RCC 7860 (cell line): ENCODE data around the gene STAT5A.
"Not testable (repeated sequence)": the region's sequence is repeated elsewhere in the genome, so short reads cannot be mapped to it uniquely, and the experiment has no call there.

ENCODE experiments used
- DNase-seq: peaks from one replicate; pipeline ENCODE4 v3.0.0-alpha.2; 2015; ENCODE audit warnings: low spot score
- FAIRE-seq: peaks from 2 replicates; lab custom pipeline; 2012; peaks lifted over from hg19 to GRCh38; lab: Jason Lieb, UNC

STAT5A gene

DNA sequence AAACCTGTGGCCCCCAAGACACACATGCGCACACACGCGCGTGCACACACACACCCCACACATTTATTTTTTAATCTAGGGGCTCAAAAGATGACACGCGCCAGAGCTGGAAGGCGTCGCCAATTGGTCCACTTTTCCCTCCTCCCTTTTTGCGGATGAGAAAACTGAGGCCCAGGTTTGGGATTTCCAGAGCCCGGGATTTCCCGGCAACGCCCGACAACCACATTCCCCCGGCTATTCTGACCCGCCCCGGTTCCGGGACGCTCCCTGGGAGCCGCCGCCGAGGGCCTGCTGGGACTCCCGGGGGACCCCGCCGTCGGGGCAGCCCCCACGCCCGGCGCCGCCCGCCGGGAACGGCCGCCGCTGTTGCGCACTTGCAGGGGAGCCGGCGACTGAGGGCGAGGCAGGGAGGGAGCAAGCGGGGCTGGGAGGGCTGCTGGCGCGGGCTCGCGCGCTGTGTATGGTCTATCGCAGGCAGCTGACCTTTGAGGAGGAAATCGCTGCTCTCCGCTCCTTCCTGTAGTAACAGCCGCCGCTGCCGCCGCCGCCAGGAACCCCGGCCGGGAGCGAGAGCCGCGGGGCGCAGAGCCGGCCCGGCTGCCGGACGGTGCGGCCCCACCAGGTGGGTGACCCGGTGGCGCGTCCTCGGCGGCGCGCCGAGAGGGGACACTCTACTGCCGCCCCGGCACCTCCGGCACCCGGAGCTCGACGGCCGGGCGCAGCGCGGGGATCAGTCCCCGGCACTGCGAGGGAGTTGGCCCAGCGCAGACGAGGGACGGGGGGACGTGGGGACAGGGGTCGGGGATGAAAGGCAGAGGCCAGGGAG, at the start of gene STAT5A:
Gene STAT5A (plus strand): TSS at position 522 of the 826 bp plus-strand sequence. CDS start 914 bp downstream, outside the sequence.
- DNase-seq = no peak
- no peak for FAIRE-seq

DNA sequence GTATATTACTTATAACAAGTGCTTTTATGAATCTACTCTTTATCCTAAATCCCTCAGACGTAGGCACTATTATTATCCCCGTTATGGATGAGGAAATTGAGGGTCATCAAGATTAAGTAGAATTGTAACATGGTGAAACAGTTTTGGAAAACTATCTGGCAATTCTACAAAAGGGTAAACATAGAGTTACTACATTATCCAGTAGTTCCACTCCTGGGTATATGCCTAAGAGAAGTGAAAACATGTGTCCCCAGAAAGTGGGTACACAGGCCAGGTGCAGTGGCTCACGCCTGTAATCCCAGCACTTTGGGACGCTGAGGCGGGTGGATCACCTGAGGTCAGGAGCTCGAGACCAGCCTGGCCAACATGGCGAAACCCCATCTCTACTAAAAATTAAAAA, 48.7 kb upstream of the STAT5A start:
- not testable (repeated sequence) for FAIRE-seq, DNase-seq

DNA sequence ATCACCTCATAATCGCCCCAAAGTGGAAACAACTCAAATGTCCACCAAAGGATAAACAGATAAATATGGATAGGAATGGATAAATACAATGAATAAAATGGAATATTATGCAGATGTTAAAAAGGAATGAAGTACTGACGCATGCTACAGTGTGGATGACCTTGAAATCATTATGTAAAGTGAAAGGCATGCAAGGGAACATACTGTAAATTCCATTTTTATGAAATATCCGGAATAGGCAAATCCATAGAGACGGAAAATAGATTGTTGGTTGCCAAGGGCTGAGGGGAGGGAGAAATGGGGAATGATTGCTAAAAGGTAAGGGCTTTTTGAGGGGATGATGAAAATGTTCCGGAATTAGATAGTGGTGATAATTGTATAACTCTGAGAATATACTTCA, 48.1 kb upstream of the STAT5A start:
- DNase-seq (no peak), FAIRE-seq (no peak)

DNA sequence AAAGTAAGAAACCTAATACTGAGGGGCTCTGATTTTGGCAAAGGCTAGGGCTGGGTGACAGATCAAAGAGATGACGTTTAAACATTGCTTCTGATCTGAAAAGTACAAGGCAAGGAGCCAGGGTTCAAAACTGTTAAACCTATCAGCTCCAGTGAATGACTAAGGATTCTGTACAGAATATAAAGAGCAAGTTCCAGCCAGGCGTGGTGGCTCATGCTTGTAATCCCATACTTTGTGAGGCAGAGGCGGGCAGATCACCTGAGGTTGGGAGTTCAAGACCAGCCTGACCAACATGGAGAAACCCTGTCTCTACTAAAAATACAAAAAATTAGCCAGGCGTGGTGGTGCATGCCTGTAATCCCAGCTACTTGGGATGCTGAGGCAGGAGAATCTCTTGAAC, 47.4 kb upstream of the STAT5A start:
- not testable (repeated sequence) for DNase-seq, FAIRE-seq

DNA sequence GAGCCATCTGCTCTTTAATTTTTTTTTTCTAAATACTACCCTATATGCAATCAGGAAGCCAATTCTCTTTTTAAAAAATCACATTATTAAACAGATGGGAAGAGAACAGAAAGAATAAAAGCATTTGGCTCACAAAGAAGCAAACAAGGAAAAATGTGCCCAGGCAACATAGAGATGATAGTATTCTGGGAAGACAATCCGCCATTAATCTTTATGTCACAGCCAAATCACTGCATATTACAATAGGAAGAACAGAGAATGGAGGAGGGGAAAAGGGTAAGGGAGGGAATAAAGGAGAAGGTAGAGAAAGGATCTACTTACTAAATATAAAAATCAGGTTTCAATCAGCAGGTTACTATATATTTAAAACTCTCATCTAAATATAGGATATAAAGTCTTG, 46.4 kb upstream of the STAT5A start:
- no peak for FAIRE-seq
- no peak for DNase-seq

DNA sequence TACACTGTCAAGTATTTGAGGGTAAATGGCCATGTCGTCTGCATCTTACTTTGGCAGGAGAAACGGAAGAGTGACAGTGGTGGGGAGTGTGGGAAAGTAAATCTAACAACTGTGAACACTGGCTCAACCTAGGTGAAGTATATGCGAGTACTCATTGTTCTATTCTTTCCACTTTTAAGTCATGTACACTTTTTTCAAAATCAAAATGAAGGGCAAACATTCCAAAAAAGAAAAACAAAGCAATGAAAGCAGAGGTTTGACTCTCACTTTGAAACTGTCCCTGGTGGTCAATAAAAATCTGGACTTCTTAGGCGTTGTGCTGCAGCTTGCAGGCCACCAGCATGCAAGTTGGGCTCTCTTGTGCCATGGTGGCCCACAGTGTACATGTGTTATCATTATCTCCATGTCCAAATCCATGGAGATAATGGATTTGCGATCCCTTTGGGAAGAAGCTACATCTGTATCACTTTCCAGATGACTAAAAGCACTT, 44.8 kb upstream of the STAT5A start:
- no peak for FAIRE-seq
- no peak for DNase-seq

DNA sequence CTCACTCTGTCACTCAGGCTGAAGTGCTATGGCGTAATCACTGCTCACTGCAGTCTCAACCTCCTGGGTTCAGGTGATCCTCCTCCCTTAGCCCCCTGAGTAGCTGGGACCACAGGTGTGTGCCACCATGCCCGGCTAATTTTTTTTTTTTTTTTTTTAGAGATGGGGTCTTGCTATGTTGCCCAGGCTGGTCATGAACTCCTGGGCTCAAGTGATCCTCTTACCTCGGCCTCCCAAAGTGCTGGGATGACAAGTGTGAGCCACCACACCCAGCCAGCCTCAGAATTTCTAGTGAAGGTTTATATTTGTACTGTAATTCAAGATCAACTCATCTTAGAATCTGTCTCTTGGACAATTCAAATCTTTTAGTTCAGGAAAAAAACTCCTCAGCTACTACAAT, 44.2 kb upstream of the STAT5A start:
- not testable (repeated sequence) for FAIRE-seq, DNase-seq

DNA sequence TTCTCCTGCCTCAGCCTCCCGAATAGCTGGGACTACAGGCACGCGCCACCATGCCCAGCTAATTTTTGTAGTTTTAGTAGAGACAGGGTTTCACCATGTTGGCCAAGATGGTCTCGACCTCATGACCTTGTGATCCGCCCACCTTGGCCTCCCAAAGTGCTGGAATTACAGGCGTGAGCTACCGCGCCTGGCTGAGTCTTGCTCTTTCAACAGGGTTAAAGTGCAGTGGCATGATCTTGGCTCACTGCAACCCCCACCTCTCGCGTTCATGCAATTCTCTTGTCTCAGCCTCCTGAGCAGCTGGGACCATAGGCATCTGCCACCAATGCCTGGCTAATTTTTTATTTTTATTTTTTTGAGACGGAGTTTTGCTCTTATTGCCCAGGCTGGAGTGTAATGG, 43.1 kb upstream of the STAT5A start:
- DNase-seq, FAIRE-seq: not testable (repeated sequence)

DNA sequence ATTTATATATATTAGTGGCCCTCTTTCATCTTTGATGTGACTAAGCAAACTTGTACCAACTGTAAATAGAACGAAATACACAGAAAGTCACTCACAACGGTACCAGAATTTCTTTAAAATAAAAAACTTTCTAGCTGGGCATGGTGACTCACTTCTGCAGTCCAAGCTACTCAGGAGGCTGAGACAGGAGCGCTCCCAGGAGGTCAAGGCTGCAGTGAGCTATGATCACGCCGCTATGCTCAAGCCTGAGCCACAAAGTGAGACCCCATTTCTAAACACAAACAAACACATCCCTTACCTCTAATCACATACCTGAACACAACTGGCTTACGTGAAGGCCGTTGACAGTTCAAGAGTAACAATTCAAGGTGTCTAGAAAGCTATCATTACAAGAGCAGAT, 41.8 kb upstream of the STAT5A start:
- no peak for DNase-seq
- no peak for FAIRE-seq

DNA sequence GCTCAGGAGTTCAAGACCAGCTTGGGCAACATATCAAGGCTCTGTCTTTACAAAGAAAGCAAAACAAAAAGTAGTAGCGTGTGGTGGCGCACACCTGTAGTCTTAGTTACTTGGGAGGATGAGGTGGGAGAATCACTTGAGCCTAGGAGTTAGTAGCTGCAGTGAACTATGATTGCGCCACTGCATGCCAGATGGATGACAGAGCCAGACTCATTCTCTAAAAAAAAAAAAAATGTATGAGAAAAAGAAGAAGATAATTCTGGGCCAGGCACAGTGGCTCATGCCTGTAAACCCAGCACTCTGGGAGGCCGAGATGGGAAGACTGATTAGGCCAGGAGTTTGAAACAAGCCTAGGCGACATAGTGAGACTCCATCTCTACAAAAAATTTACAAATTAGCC, 40.6 kb upstream of the STAT5A start:
- no peak for DNase-seq
- FAIRE-seq = no peak

DNA sequence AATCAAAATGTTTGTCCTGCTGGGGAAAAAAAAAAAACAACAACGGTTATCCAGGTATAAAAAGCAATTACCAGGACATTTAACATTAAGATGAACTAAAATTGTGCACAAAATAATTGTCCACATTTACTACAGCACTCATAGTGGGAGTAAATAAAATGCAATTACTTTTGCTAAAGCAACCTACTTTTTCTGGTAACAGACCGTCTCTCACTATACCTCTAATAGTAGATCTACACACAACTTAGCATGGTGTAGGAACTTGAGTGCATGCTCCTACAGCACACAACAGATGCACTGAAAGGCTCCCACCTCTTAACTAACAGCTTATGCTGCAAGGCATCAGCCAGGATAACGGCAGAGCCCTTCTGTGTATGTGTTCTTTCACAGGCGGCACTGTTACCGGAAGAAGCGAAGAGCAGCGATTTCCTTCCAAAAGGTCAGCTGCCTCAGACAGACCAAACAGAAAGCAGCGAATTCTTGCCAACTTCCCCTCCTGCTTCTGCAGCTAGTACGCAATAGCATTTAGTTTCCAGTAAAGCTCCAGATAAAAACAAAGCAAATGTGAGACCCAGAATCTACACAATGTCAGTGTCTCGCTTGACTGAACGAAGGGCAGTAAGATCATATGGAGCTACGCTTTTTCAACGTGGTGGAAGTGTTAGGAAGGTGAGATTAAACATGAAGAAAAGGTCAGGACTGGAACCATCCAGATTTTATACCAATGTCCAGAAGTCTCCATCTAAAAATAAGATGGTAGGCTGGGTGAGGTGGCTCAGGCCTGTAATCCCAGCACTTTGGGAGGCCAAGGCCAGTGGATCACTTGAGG, 39.7 kb upstream of the STAT5A start:
- no peak for DNase-seq
- no peak for FAIRE-seq

DNA sequence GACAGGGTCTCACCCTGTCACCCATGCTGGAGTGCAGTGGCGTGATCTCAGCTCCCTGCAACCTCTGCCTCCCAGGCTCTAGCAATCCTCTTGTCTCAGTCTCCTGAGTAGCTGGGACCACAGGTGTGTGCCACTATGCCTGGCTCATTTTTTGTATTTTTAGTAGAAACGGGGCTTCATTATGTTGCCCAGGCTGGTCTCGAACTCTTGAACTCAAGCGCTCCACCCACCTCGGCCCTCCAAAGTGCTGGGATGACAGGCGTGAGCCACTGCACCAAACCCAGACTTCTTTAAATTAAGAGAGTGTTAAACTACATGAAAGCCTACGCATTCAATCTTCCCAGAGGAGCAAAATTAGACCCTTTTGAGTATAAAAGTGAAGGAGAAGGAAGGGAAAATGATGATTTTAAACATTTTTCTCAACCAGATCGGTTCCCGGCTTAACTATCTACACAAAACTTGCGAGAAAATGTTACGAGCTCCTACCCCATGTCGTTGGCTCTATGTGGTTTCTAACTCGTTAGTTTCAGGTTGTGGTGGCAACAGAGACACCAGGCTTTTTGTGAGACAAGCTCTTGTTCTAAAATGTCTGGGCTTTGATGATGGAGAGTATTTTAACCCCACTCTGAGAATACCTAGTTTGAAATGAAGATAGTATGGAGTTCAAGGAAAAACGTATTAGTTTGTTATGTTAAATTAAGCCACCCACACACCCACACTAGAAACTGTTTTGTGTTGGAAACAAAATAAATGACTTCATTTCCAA, 38.4 kb upstream of the STAT5A start:
- DNase-seq = no peak
- no peak for FAIRE-seq

DNA sequence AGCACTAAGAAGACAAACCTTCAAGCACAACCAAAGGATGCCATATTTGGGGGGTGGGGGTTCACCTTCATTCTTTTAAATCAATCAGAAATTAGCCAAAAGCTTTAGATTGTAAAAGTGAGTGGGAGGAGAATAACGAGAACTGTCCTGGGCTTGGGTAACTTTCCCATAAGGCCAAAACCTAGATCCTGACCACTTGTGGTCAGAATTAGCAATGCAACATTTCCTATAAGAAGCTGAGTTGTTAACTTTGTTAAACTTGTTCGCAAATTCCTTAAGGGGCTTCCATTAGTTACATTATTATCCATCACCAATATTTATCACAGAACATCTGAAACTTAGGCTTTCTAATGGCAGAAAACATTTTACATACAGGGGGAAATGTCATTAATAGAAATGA, 37.2 kb upstream of the STAT5A start:
- no peak for DNase-seq
- no peak for FAIRE-seq

DNA sequence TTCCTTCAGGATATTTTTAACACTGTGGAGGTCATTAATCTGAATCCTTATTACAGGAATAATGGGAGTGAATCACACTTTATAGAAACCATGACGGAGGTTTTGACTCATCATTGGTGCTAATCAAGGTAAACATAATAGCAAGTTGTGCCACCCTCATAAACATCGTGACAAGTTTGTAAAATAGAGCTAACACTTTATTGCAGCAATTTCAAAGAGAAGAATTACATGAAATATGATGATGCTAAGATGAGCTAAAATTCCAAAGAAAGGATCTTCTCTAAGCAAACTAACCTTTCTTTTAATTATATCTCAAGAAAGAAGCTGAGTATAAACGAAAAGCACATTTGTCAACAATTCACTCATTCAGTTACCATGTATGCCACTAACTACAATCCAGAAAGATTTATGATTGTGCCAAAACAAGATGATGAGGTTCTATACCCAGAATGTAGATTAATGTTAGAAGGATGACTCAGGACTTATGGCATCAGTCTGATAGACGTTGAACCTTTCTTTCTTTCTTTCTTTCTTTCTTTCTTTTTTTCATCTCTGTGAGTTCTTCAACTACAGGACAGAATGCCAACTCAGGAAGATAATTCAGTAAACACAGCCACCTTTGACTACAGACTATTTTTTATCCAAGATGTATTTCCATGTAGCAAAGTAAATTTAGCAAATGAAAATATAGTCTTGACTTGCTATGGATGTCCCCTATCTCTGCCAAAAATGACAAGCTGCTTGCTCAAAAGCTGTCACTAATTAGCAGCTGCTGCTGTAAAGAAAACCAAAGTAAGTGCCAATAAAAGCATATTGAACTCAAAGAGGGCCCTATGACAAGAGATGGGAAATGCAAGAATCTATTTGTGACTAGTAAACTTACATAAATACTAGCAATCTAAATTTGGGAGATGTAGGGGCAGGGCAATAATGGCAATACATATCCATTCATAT, 35.4 kb upstream of the STAT5A start:
- FAIRE-seq = no peak

DNA sequence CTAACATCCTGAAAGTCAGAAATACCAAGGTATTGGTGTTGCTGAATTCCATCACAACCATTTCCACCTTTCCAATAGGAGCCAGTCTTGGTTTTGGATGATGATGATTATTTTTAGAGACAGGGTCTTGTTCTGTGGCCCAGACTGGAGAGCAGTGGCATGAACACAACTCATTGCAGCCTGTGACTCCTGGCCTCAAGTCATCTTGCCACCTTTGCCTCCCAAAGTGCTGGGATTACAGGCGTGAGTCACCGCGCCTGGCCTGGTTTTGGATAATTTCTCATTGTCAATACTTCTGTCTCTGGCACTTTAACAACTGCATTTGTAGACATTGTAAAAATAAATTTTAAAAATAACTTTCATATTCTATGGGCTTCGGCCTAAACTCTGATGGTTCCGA, 34.7 kb upstream of the STAT5A start:
- no peak for FAIRE-seq
- DNase-seq = no peak

More for the DNA sequence above, 35.4 kb upstream of the STAT5A start:
- peak; percentile 11 for DNase-seq

DNA sequence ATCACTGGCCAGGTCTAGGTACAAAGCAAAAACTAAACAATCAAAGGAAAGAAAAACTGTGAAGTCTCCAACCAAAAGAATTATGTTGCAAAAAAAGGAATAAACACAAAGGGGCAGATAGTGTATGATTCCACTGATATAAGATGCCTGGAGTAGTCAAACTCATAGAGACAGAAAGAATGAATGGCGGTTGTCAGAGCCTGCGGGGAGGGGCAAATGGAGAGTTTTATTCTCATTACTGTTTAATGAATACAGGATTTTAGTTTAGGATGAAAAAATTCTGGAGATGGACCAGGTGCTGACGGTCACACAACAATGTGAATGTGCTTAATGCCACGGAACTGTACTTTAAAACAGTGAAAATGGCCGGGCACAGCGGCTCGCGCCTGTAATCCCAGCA, 32.9 kb upstream of the STAT5A start:
- no peak for FAIRE-seq

DNA sequence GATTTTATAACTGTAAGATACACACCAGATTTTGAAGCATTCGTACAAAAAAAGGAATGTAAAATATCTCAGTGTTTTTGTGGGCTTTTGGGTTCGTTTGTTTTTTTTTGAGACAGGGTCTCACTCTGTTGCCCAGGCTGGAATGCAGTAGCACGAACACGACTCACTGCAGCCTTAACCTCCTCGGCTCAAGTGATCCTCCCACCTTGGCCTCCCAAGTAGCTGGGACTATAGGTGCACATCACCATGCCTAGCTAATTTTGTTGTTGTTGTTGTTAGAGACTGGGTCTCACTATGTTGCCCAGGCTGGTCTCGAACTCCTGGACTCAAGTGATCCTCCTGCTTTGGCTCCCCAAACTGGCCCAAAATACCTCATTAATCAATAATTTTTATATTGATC, 28.0 kb upstream of the STAT5A start:
- FAIRE-seq (no peak), DNase-seq (no peak)

More for the DNA sequence above, 32.9 kb upstream of the STAT5A start:
- no peak for DNase-seq

DNA sequence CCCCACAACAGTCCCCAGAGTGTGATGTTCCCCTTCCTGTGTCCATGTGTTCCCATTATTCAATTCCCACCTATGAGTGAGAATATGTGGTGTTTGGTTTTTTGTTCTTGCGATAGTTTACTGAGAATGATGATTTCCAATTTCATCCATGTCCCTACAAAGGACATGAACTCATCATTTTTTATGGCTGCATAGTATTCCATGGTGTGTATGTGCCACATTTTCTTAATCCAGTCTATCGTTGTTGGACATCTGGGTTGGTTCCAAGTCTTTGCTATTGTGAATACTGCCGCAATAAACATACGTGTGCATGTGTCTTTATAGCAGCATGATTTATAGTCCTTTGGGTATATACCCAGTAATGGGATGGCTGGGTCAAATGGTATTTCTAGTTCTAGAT, 23.9 kb upstream of the STAT5A start:
- FAIRE-seq, DNase-seq: not testable (repeated sequence)

DNA sequence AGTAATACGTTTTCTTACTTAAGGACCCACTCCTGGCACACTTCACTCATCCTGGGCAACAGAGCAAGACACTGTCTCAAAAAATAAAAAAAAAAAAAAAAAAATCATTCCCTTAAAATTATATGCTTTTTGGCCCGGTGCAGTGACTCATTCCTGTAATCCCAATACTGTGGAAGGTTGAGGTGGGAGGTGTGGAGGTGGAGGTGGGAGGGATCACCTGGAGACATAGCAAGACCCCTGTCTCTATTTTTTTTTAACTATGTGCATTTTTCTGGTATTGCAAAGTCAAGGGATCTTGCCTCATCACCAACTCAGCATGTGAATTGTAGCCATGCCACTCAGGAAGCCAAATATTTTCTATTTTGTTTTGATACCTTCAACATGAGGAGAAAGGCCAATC, 21.8 kb upstream of the STAT5A start:
- no peak for DNase-seq
- no peak for FAIRE-seq
